Fibroblast of villous mesenchyme (primary cell): ENCODE results near the gene CFAP74. TPM values are rescaled to one million over a fixed set of nuclear protein-coding genes. Genes with fewer than 3 reads are reported as not detected.

Source experiments
- DNase-seq: peaks from one replicate; pipeline ENCODE4 v3.0.0-alpha.2; 2010; ENCODE audit warnings: low read depth
- H3K4me3 ChIP-seq: 2 replicates; pipeline ENCODE4 v1.5.1; 2011; ENCODE audit warnings: low read depth, mild to moderate bottlenecking, low read length
- CTCF ChIP-seq: IDR thresholded peaks from 2 replicates; pipeline ENCODE4 v1.5.1; 2012; ENCODE audit warnings: low read depth, mild to moderate bottlenecking, low read length; ENCODE audit not compliant: insufficient read depth
- total RNA-seq: library from RNA; depleted of rRNA; stranded (reverse); fragments of >200 nt; gene quantifications from 2 replicates; pipeline ENCODE4 v1.2.3, GENCODE V29; 2012

The CFAP74 gene
- total RNA-seq, 1 donor, result not detected

- TF ChIP-seq CTCF, result no peak
- H3K4me3 ChIP-seq, result no peak overlapping the region
- DNase-seq, result no peak
Measured at GRCh38 chr1:2031546-2032540, 28.3 kb upstream of the CFAP74 start.

- no peak for DNase-seq
- no peak for TF ChIP-seq CTCF
- H3K4me3 ChIP-seq, result no peak overlapping the region
Measured at GRCh38 chr1:2030076-2030871, 26.7 kb upstream of the CFAP74 start.

- H3K4me3 ChIP-seq, result no peak overlapping the region
- no peak for DNase-seq
- no peak for TF ChIP-seq CTCF
Measured at GRCh38 chr1:2029561-2029960, 26.0 kb upstream of the CFAP74 start.

- no peak for TF ChIP-seq CTCF
- DNase-seq, result no peak
- H3K4me3 ChIP-seq, result no peak overlapping the region
Measured at GRCh38 chr1:2028870-2029560, 25.4 kb upstream of the CFAP74 start.

- TF ChIP-seq CTCF, result no peak
- DNase-seq, result no peak
- no peak overlapping the region for H3K4me3 ChIP-seq
Measured at GRCh38 chr1:2027961-2028583, 24.5 kb upstream of the CFAP74 start.

GRCh38 chr1:2025491-2025981 is 21.9 kb upstream of the CFAP74 start:
- TF ChIP-seq CTCF, result no peak
- no peak overlapping the region for H3K4me3 ChIP-seq
- DNase-seq, result peak; percentile 18
